Activated CD8-positive, alpha-beta memory T cell treated with anti-CD3 and anti-CD28 coated beads, Interleukin-2, amount 50 U/mL, for 48 hours (primary cell): Measurements from ENCODE around the gene LARGE2.

Experiments used
- DNase-seq: peaks from one replicate; pipeline ENCODE4 v3.0.0-alpha.2; 2020

The LARGE2 gene

GRCh38 chr11:45968901-45969300 is 46.4 kb downstream of the LARGE2 start:
- no peak for DNase-seq

GRCh38 chr11:45973601-45974000 is 51.1 kb downstream of the LARGE2 start:
- DNase-seq: no peak

- no peak for DNase-seq
Measured at GRCh38 chr11:45974806-45975205, 52.4 kb downstream of the LARGE2 start.
